ENCODE results near the gene GFPT2. TPM values are rescaled to one million over a fixed set of nuclear protein-coding genes. Genes with fewer than 3 reads are reported as not detected.

GFPT2 gene
- total and polyA plus RNA-seq, 2 of the 8 experiments (the other 6 are each of a cell fraction or from before 2014, with no cell fraction given), result 83.7 to 143 TPM

- Histone ChIP-seq H3K4ac (replicated peaks; ENCODE audit: insufficient read length, low read depth, low read length) (no peak overlapping the region), H3K14ac (ENCODE audit: insufficient read length) (no peak overlapping the region), H3K18ac (ENCODE audit: extremely low read depth, low read length) (no peak overlapping the region), H3K4me1 (replicated peaks in 1 of 4; ENCODE audit: control insufficient read depth in 3 of 4, insufficient read depth in 4 of 4, low read length in 3 of 4) (no peaks in the 10 kb centered on the region; a peak in 1 of 7 replicates), H3K4me2 (ENCODE audit: insufficient read depth in 1 of 2, low read depth in 2 of 2, low read length in 2 of 2) (no peak overlapping the region), H3K9ac (replicated peaks in 1 of 4; ENCODE audit: extremely low read depth in 1 of 4, low read depth in 3 of 4, low read length in 3 of 4) (no peak overlapping the region), H3K36me3 (ENCODE audit: control insufficient read depth in 2 of 4, insufficient read depth in 4 of 4, low read length in 3 of 4) (no peaks in the 10 kb centered on the region), H3K27ac (ENCODE audit: low read depth, low read length) (no peak overlapping the region), H4K20me1 (replicated peaks in 1 of 2; ENCODE audit: control insufficient read depth in 1 of 2, insufficient read depth in 2 of 2, low read length in 2 of 2) (no peaks in the 10 kb centered on the region), H4K5ac (ENCODE audit: insufficient read length, low read depth, low read length) (no peak overlapping the region), H2BK120ac (replicated peaks; ENCODE audit: low read depth, low read length) (no peak overlapping the region), H2BK5ac (ENCODE audit: low read depth, low read length) (no peak overlapping the region), H2BK15ac (ENCODE audit: low read length) (no peak overlapping the region), H4K91ac (replicated peaks; ENCODE audit: insufficient read length, low read length) (no peak overlapping the region), H3K23me2 (ENCODE audit: low read depth, low read length) (no peaks in the 10 kb centered on the region), H2BK20ac (ENCODE audit: low read length) (no peak overlapping the region), H2AFZ (ENCODE audit: low read length) (0 out of 2 replicates have a peak overlapping the region, but pooled peaks have one; percentile 59), H3K4me3 (ENCODE audit: extremely low read depth in 1 of 4, insufficient read depth in 2 of 4, low read depth in 3 of 4, low read length in 4 of 4) (no peak overlapping the region), H3K79me2 (ENCODE audit: control insufficient read depth in 1 of 2, insufficient read depth in 2 of 2, low read length in 2 of 2) (no peaks in the 10 kb centered on the region), H4K8ac (ENCODE audit: extremely low read depth, insufficient read depth, low read length) (no peak overlapping the region), H2AK5ac (ENCODE audit: low read depth, low read length) (no peak overlapping the region), H3K56ac (replicated peaks; ENCODE audit: insufficient read length, low read depth, low read length) (no peak overlapping the region), H3K79me1 (ENCODE audit: low read depth, low read length) (no peaks in the 10 kb centered on the region; the same call in 1 of the 2 replicates), H2BK12ac (ENCODE audit: low read depth, low read length) (no peak overlapping the region), H3K9me3 (ENCODE audit: insufficient read depth in 2 of 2, low read depth in 1 of 2, low read length in 1 of 2) (no peaks in the 10 kb centered on the region), H3K23ac (ENCODE audit: insufficient read length) (no peak overlapping the region), H3K27me3 (replicated peaks in 1 of 4; ENCODE audit: control insufficient read depth in 3 of 4, extremely low read depth in 1 of 4, insufficient read depth in 3 of 4, low read length in 3 of 4) (no peaks in the 10 kb centered on the region)
- FAIRE-seq (no peak), DNase-seq (ENCODE audit: low read depth in 1 of 2, low spot score in 2 of 2) (no peak)
- ChIA-PET POLR2A (ENCODE audit: partially characterized antibody) (no interaction called here), CTCF (ENCODE audit: partially characterized antibody) (interaction anchor here (0.9 to 1.9 kb wide), 2 partner anchors 81 to 103 kb away, joined by 3 to 8 read pairs; no protein-coding TSS in a partner anchor)
- 87% methylated on average over 12 of the region's 12 CpGs; no CpG with 5 or more reads in 1 of the 2 experiments for WGBS, 2 experiments (ENCODE audit: extremely low coverage in 1 of 2, insufficient coverage in 1 of 2, insufficient read length in 1 of 2, insufficient replicate concordance in 2 of 2, low coverage in 1 of 2, low lambda C conversion rate in 2 of 2, missing lambda C conversion rate in 1 of 2)
These were observed 43.8 kb upstream of the GFPT2 start for GRCh38 chr5:180396926-180397325.

Data from H1 (cell line).